Vagina (tissue), 2 donors: ENCODE results near the gene CDH13.

Experiments
- POLR2A ChIP-seq, 2 donors: fragments of 450-650 bp; IDR thresholded peaks; one replicate each; pipeline ENCODE4 v1.6.1; 2017; ENCODE audit warnings: antibody characterized with exemption in 2 of 2, mild to moderate bottlenecking in 2 of 2, moderate library complexity in 2 of 2
- TF ChIP-seq, protein P1 (sequence below), 3 experiments: fragments of 450-650 bp in 2 of 3; fragments of 200-600 bp in 1 of 3; sonication (generic) in 1 of 3; IDR thresholded peaks; one replicate each; pipeline ENCODE4 v1.5.1; 2017 to 2019; ENCODE audit warnings: antibody characterized with exemption in 3 of 3, mild to moderate bottlenecking in 2 of 3, moderate library complexity in 2 of 3

DNA sequence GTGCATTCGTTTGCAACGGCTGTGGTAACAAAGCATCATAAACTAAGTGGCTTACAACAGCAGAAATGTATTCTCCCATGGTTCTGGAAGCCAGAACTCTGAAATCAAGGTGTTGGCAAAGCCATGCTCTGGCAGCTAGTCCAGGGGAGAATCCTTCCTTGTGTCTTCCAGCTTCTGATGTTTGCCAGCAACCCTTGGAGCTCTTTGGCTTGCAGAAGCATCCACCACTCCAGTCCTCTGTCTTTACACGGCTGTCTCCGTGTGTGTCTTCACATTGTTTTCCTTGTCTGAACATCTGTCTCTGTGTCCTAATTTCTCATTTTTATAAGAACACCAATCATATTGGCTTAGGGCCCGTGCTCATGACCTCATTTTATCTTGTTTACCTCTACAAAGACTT lies 915.7 kb downstream of the CDH13 start:
- no peak for TF ChIP-seq POLR2A (IDR thresholded peaks at IDR 0.05)
- TF ChIP-seq, protein P1, sequence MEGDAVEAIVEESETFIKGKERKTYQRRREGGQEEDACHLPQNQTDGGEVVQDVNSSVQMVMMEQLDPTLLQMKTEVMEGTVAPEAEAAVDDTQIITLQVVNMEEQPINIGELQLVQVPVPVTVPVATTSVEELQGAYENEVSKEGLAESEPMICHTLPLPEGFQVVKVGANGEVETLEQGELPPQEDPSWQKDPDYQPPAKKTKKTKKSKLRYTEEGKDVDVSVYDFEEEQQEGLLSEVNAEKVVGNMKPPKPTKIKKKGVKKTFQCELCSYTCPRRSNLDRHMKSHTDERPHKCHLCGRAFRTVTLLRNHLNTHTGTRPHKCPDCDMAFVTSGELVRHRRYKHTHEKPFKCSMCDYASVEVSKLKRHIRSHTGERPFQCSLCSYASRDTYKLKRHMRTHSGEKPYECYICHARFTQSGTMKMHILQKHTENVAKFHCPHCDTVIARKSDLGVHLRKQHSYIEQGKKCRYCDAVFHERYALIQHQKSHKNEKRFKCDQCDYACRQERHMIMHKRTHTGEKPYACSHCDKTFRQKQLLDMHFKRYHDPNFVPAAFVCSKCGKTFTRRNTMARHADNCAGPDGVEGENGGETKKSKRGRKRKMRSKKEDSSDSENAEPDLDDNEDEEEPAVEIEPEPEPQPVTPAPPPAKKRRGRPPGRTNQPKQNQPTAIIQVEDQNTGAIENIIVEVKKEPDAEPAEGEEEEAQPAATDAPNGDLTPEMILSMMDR (IDR thresholded peaks at IDR 0.05) = no peak
